ENCODE data around the gene ESYT3.
A peak's percentile ranks its signal among the peaks of the same experiment; 100 is the strongest.
"Not testable (repeated sequence)": the region's sequence is repeated elsewhere in the genome, so short reads cannot be mapped to it uniquely, and the experiment has no call there.

Gene ESYT3

DNA sequence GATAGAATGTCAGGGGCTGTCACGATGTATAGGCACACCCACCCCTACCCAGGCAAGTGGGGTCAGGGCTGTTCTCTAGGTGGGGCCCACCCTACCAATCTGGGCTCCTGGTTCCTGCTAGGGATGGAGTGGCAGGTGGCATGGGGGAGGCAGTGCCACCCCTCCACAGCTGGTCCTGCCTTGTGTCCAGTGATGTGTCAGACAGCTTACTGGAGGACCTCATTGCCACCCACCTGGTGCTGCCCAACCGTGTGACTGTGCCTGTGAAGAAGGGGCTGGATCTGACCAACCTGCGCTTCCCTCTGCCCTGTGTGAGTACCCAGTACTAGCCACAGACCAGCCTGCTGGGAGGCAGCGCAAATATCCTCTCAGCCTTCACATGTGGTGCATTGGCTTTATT lies 27.5 kb downstream of the ESYT3 start:
- DNase-seq: no peak

- no peak for DNase-seq
These were observed 29.5 kb downstream of the ESYT3 start for GRCh38 chr3:138463724-138464490.

DNA sequence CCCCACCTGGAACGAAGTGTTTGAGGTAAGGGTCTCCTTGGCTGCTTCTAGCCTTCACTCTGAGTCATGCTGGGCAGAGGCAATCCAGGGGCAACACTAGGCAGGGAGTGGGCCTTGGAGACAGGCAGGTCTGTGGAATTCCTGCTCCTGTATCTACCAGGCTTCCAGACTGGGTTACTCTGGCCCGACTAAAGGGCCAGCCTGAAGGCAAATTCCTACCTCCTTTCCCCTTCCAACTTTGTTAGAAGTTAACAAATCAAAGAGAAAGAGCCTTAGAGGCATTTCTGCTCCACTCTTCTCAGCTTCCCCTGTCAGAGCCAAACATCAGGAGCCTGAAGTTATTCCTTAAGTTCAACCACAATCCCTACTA lies 30.1 kb downstream of the ESYT3 start:
- DNase-seq: no peak

GRCh38 chr3:138465451-138465850 lies 31.0 kb downstream of the ESYT3 start:
- DNase-seq: no peak

DNA sequence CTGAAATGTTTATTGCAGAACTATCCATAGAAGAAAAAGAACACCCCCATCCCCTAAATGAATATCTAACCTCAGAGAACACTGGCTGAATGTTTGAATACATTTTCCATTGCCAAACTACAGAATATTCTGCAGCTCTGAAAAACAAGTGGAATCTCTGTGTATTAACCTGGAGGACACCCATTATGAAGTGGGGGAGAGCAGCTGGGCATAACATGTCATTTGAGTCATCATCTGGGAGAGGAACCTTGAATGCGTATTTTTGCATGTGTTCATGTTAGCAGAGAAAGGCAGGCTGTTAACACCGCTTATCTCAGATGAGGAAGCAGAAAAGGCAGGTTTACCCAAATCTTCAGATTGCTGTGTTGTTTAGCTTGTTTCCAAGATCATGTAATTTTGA lies 31.5 kb downstream of the ESYT3 start:
- DNase-seq: no peak

GRCh38 chr3:138467931-138468330 lies 33.5 kb downstream of the ESYT3 start:
- DNase-seq: no peak

GRCh38 chr3:138468451-138468850 lies 34.0 kb downstream of the ESYT3 start:
- DNase-seq: no peak

DNA sequence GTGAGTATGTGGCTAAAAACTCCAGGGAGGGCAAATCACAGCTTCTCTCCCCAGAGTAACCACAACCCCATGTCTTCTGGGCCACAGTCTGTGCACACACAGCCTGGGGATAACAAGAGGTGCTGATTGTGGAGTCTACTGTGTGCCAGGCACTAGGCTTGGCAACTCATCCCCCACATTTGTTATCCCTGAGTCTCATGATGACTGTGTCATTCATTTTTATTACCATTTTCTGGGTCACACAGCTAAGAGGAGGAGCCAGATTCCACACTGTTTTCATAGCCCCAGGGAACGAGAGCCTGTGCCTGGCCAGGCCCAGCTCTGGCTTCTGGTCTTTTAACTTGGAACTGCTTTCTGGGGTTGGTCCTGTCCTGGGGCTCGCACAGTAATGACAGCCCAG lies 34.5 kb downstream of the ESYT3 start:
- no peak for DNase-seq

GRCh38 chr3:138469874-138470273 lies 35.5 kb downstream of the ESYT3 start:
- DNase-seq: no peak

- no peak for DNase-seq
These were observed 36.3 kb downstream of the ESYT3 start for GRCh38 chr3:138470687-138471086.

DNA sequence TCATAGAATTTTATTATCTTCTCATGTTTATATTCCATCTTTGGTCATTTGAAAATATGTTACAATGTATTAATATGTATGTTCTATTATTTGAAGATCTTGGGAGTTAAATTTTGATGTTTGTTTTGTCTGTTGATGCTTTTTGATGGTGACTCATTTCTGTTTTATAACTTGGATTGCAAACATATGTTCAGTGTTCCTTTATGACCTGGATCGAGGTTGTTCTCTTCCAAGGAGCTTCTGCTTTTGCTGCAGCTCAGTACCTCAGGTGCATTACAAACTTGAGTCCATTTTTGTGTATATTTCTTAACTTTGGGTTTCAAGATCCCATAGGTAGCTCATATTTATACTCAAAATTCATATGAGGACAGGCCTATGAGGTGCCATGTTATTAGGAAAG lies 37.1 kb downstream of the ESYT3 start:
- no peak for DNase-seq

DNA sequence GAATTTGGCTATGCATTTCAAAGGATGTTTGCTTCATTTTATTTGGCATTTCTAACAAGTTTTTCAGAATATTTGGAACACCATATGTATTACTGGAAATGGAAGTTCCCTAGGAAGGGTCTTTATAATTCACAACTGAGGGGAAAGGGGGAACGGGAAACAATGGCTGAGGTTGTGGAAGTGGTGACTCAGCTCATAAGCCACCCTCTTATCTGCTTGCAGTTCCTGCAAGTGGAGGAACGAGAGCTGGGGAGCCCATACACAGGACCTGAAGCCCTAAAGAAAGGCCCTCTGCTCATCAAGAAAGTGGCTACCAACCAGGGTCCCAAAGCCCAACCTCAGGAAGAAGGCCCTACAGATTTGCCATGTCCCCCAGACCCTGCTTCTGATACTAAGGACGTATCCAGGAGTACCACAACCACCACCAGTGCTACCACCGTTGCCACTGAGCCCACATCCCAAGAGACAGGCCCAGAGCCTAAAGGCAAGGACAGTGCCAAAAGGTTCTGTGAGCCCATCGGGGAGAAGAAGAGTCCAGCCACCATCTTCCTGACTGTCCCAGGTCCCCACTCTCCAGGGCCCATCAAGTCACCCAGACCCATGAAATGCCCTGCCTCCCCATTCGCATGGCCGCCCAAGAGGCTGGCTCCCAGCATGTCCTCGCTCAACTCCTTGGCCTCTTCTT lies 37.9 kb downstream of the ESYT3 start:
- no peak for DNase-seq

GRCh38 chr3:138473391-138473790 lies 39.0 kb downstream of the ESYT3 start:
- DNase-seq: no peak

DNA sequence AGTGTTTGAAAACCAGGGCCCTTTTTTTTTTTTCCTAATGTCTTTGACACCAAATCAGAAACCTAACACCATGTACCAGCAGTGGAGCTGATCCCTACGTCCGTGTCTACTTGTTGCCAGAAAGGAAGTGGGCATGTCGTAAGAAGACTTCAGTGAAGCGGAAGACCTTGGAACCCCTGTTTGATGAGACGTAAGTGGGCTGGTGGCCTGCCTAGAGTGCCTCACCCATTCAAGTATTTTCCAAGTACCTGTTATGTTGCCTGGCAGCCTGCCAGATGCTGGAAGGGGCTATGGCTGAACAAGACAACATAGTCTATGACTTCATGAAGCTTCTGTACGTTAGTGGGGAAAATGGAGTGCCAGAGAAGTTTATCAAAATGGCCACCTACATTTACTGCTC lies 39.7 kb downstream of the ESYT3 start:
- no peak for DNase-seq

- no peak for DNase-seq
These were observed 42.1 kb downstream of the ESYT3 start for GRCh38 chr3:138476526-138476925.

DNA sequence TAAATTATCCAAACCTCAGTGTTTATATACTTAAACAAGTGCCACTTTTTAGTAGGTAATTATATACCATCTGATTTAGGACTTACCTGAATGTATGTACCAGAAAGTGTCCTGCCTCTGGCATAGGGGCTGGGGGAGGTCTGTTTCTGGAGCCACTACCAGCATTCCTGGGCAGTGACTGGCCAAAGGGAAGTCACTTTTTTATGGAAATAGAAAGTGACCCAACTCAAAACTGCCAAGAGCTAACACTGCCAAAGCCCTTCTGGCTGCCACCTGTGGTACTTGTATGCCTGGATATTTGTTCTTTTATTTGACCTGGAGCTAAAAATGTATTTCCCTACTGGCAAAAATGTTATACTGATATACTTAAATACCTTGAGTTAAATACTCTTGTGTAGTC lies 42.7 kb downstream of the ESYT3 start:
- DNase-seq: no peak

GRCh38 chr3:138477801-138478200 lies 43.4 kb downstream of the ESYT3 start:
- DNase-seq: no peak

- DNase-seq: peak; percentile 33
These were observed 45.0 kb downstream of the ESYT3 start for GRCh38 chr3:138479438-138479863.

- not testable (repeated sequence) for DNase-seq
These were observed 50.3 kb downstream of the ESYT3 start for GRCh38 chr3:138484672-138485071.

GRCh38 chr3:138486580-138486979 lies 52.2 kb downstream of the ESYT3 start:
- not testable (repeated sequence) for DNase-seq

GRCh38 chr3:138491971-138492370 lies 57.6 kb downstream of the ESYT3 start:
- no peak for DNase-seq

DNA sequence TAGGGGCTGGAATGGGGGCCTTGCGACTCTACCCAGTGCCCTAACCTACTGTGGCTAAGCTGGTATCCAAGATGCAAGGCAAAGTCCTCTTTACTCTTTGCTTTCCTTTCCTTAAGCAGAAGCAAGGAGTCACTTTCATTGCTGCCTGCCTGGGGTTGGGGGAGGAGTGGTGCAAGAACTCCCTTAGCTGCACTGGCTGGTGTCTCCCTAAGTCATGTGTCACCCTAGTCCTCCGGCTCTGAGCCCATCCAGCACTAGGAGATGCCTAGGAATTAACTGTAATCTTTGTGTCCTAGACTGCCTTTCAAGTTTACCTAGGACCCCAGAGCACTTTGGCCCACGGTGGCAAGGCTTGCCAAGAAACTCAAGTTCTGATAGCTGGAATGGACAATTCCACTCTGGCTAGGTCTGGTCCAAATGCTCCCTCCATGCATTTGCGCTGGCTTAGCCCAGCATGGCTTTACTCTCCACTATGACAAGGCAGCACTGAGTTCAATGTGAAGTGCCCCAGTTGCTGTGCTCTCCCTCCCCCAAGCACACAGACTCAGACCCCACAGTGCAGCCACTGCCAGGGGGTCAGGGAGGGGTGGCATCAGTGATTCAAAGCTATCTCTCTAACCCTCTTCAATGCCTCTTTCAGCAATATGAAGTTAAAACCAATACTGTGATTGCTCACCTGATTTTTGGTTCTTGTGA lies 58.7 kb downstream of the ESYT3 start:
- no peak for DNase-seq

GRCh38 chr3:138493804-138494606 lies 59.6 kb downstream of the ESYT3 start:
- no peak for DNase-seq

All from NCI-H1436 (cell line).